GM12878 (cell line): Measurements from ENCODE around the gene KRTAP4-1. TPM values are rescaled to one million over a fixed set of nuclear protein-coding genes. Genes with fewer than 3 reads are reported as not detected.

ENCODE experiments used
- ATAC-seq: fragments of 200-7000 bp; cut with Tn5 transposase; 3 replicates; pipeline ENCODE4 v1.9.1; 2020; ENCODE audit warnings: mild to moderate bottlenecking, moderate library complexity
- BruUV-seq: library from RNA; stranded (reverse); fragments of 400-500 nt; replicated peaks from 2 replicates; lab custom pipeline; 2021; lab: Mats Ljungman, UMichigan
- CTCF ChIA-PET: fragments of 300-600 bp; sonication (Branson Sonifier 250); formaldehyde crosslinking; extraction: SDS; loops from one replicate; lab custom pipeline; 2021; ENCODE audit warnings: inconsistent platforms; lab: Yijun Ruan, JAX
- POLR2A ChIA-PET: fragments of 350-600 bp; formaldehyde crosslinking; extraction: SDS; loops from one replicate; lab custom pipeline; 2021; ENCODE audit warnings: inconsistent platforms; lab: Charles Lee
- RAD21 ChIA-PET: fragments of 300-600 bp; sonication (Branson Sonifier 250); formaldehyde crosslinking; loops from one replicate; lab custom pipeline; 2023; ENCODE audit warnings: antibody characterized with exemption; ENCODE audit not compliant: unreplicated experiment; lab: Charles Lee
- SMC1A ChIA-PET: fragments of 300-600 bp; sonication (Branson Sonifier 250); formaldehyde crosslinking; loops from one replicate; lab custom pipeline; 2023; ENCODE audit not compliant: unreplicated experiment, uncharacterized antibody; lab: Charles Lee
- DNase-seq: peaks from one replicate; pipeline ENCODE4 v3.0.0-alpha.2; 2011; ENCODE audit warnings: low read depth, low spot score
- FAIRE-seq: peaks from 3 replicates; lab custom pipeline; 2011; peaks lifted over from hg19 to GRCh38; lab: Jason Lieb, UNC
- H2AFZ ChIP-seq: 2 replicates; pipeline ENCODE4 v1.6.0; 2011; ENCODE audit warnings: low read depth, low read length, control low read depth; ENCODE audit not compliant: control insufficient read depth
- H3K27ac ChIP-seq: 2 replicates; pipeline ENCODE4 v1.5.1; 2011; ENCODE audit warnings: control low read depth; ENCODE audit not compliant: control insufficient read depth, insufficient read depth
- H3K27me3 ChIP-seq, 2 experiments: replicated peaks in 1 of 2; 2 replicates each; pipeline versions ENCODE4 v1.6.0 to v1.6.1; 2011; ENCODE audit warnings: low read length in 1 of 2; ENCODE audit not compliant: control insufficient read depth in 2 of 2, insufficient read depth in 2 of 2
- H3K36me3 ChIP-seq, 2 experiments: 2 replicates each; pipeline ENCODE4 v1.5.1; 2011; ENCODE audit warnings: low read length in 1 of 2; ENCODE audit not compliant: control insufficient read depth in 2 of 2, insufficient read depth in 2 of 2
- H3K4me1 ChIP-seq: 2 replicates; pipeline ENCODE4 v1.6.1; 2011; ENCODE audit warnings: mild to moderate bottlenecking, low read length, moderate library complexity, mixed read lengths; ENCODE audit not compliant: control insufficient read depth, insufficient read depth
- H3K4me2 ChIP-seq: 2 replicates; pipeline ENCODE4 v1.6.0; 2011; ENCODE audit warnings: control low read depth; ENCODE audit not compliant: control insufficient read depth, insufficient read depth
- H3K4me3 ChIP-seq: fragments of 200-600 bp; sonication (generic); 2 replicates; pipeline ENCODE4 v1.5.1; 2016
- H3K79me2 ChIP-seq: 2 replicates; pipeline ENCODE4 v1.6.0; 2011; ENCODE audit warnings: low read length; ENCODE audit not compliant: control insufficient read depth, insufficient read depth
- H3K9ac ChIP-seq: 2 replicates; pipeline ENCODE4 v1.8.0; 2011; ENCODE audit warnings: low read length, control low read depth, mixed read lengths; ENCODE audit not compliant: control insufficient read depth, insufficient read depth
- H3K9me3 ChIP-seq: replicated peaks from 3 replicates; pipeline ENCODE4 v1.5.1; 2011; ENCODE audit warnings: mild to moderate bottlenecking, low read length; ENCODE audit not compliant: control insufficient read depth, insufficient read depth
- H4K20me1 ChIP-seq: 2 replicates; pipeline ENCODE4 v1.6.0; 2011; ENCODE audit not compliant: control insufficient read depth, insufficient read depth
- BHLHE40 ChIP-seq, 2 experiments: fragments of 450-650 bp in 1 of 2; IDR thresholded peaks; 2 replicates each; pipeline ENCODE4 v1.6.1; 2011 to 2017; ENCODE audit warnings: low read depth in 2 of 2, borderline replicate concordance in 1 of 2, improper control_type of control experiment in 1 of 2, low read length in 1 of 2, mild to moderate bottlenecking in 1 of 2
- ETV6 ChIP-seq, 2 experiments: fragments of 450-650 bp in 1 of 2; IDR thresholded peaks in 1 of 2; conservative IDR thresholded peaks in 1 of 2; 2 replicates each; pipeline ENCODE4 v1.6.1; 2014; ENCODE audit warnings: antibody characterized with exemption in 1 of 2, borderline replicate concordance in 1 of 2, low read depth in 1 of 2, mild to moderate bottlenecking in 1 of 2, moderate library complexity in 1 of 2
- RAD21 ChIP-seq: IDR thresholded peaks from 2 replicates; pipeline ENCODE4 v1.6.1; 2011; ENCODE audit warnings: mild to moderate bottlenecking, low read depth, low read length, moderate library complexity; ENCODE audit not compliant: insufficient read depth
- RELA ChIP-seq: fragments of 450-650 bp; IDR thresholded peaks from 2 replicates; pipeline ENCODE4 v1.8.0; 2014; ENCODE audit warnings: borderline replicate concordance; ENCODE audit not compliant: partially characterized antibody
- RUNX3 ChIP-seq: IDR thresholded peaks from 2 replicates; pipeline ENCODE4 v1.6.1; 2012; ENCODE audit warnings: low read length, inconsistent platforms
- SREBF1 ChIP-seq: IDR thresholded peaks from 2 replicates; pipeline ENCODE4 v1.6.1; 2012; ENCODE audit warnings: mild to moderate bottlenecking, low read length
- STAT1 ChIP-seq: fragments of 450-650 bp; conservative IDR thresholded peaks from 2 replicates; pipeline ENCODE4 v1.6.1; 2014; ENCODE audit warnings: antibody characterized with exemption, mild to moderate bottlenecking
- in situ Hi-C: fragments of 300-500 bp; cut with MboI; formaldehyde crosslinking; loops from 9 replicates; pipeline ENCODE4 v1.14.3; 2018; ENCODE audit warnings: mixed read lengths
- intact Hi-C: fragments of 100-400 bp; cut with micrococcal nuclease; formaldehyde crosslinking; loops from one replicate; pipeline ENCODE4 v1.14.2; 2022; ENCODE audit not compliant: unreplicated experiment
- polyA plus RNA-seq, 11 experiments: library from polyadenylated mRNA; depleted of rRNA in 4 of 11; unstranded in 6 of 11; stranded (reverse) in 5 of 11; fragments of >200 nt; fragmentation: Nextera tagmentation in 4 of 11; fragmentation: Illumina TruSeq in 1 of 11; extraction: Ambion mirVana in 4 of 11; extraction: Trizol in 1 of 11; gene quantifications; 1 replicate in 1 of 11; 2 replicates in 10 of 11; pipeline versions ENCODE4 v1.2.1 to v1.2.3, GENCODE V29; 2011 to 2016; ENCODE audit warnings: inconsistent platforms in 2 of 11, missing spikeins in 2 of 11, low read depth in 1 of 11
- total RNA-seq, 4 experiments: library from RNA; depleted of rRNA in 3 of 4; stranded (reverse); fragments of >200 nt in 3 of 4; fragmentation: Illumina TruSeq in 1 of 4; extraction: Trizol in 1 of 4; gene quantifications; 2 replicates each; pipeline versions ENCODE4 v1.2.1 to v1.2.3, GENCODE V29; 2013 to 2021
- TF ChIP-seq, protein P1 (sequence below): IDR thresholded peaks from 2 replicates; pipeline ENCODE4 v1.6.1; 2011; ENCODE audit warnings: borderline replicate concordance, low read depth, mild to moderate bottlenecking, moderate library complexity, low read length; ENCODE audit not compliant: insufficient read depth, poor library complexity, severe bottlenecking
- TF ChIP-seq, protein P2 (sequence below): fragments of 450-650 bp; IDR thresholded peaks from 2 replicates; pipeline ENCODE4 v1.6.1; 2014; ENCODE audit warnings: mild to moderate bottlenecking
- TF ChIP-seq, protein P3 (sequence below): fragments of 450-650 bp; IDR thresholded peaks from 2 replicates; pipeline ENCODE4 v1.6.1; 2016; ENCODE audit warnings: mild to moderate bottlenecking, moderate library complexity, borderline replicate concordance
- TF ChIP-seq, protein P4 (sequence below): fragments of 450-650 bp; IDR thresholded peaks from 2 replicates; pipeline ENCODE4 v1.6.1; 2017; ENCODE audit warnings: mild to moderate bottlenecking, moderate library complexity

Gene KRTAP4-1
- total and polyA plus RNA-seq, 10 of the 15 experiments (the other 5 are each of a cell fraction or from before 2014, with no cell fraction given), result not detected

DNA sequence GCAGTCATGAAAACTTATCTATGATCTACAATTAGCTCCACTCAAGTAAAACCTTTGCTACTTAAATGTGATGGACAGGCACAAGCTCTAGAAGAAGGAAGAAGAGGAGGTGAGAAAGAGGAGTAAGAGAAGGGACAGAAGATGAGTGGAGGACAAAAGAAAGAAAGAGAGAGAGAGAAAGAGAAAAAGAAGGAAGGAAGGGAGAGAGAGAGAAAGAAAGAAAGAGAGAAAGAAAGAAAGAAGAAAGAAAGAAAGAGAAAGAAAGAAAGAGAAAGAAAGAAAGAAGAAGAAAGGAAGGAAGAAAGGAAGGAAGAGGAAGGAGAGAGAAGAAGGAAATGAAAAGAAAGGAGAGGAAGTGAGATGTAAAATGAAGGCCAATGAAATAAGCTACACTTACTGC lies 45.4 kb upstream of the KRTAP4-1 start:
- Histone ChIP-seq H4K20me1 (no peaks in the 10 kb centered on the region), H3K27me3 (peaks cover 0 to 3% of the 10 kb centered on the region in 2 experiments; a peak in 1 of 4 replicates), H3K9ac (no peak overlapping the region), H3K4me2 (no peak overlapping the region), H3K9me3 (no peaks in the 10 kb centered on the region), H3K36me3 (no peaks in the 10 kb centered on the region), H3K79me2 (no peaks in the 10 kb centered on the region), H3K4me1 (no peaks in the 10 kb centered on the region), H3K27ac (no peak overlapping the region), H2AFZ (no peak overlapping the region), H3K4me3 (no peak overlapping the region)
- CTCF ChIA-PET, result no interaction called here
- RAD21 ChIA-PET, result no interaction called here
- in situ Hi-C loops, result no loop called here
- TF ChIP-seq RUNX3 (no peak), STAT1 (no peak), ETV6 (conservative IDR thresholded peaks at IDR 0.05 in 1 of 2, IDR thresholded peaks at IDR 0.05 in 1 of 2; ENCODE audit: borderline replicate concordance in 1 of 2, low read depth in 1 of 2) (no peak), SREBF1 (no peak), RELA (no peak), RAD21 (no peak), BHLHE40 (IDR thresholded peaks at IDR 0.05; ENCODE audit: borderline replicate concordance in 1 of 2, low read depth in 2 of 2, low read length in 1 of 2) (no peak)
- TF ChIP-seq, protein P1, sequence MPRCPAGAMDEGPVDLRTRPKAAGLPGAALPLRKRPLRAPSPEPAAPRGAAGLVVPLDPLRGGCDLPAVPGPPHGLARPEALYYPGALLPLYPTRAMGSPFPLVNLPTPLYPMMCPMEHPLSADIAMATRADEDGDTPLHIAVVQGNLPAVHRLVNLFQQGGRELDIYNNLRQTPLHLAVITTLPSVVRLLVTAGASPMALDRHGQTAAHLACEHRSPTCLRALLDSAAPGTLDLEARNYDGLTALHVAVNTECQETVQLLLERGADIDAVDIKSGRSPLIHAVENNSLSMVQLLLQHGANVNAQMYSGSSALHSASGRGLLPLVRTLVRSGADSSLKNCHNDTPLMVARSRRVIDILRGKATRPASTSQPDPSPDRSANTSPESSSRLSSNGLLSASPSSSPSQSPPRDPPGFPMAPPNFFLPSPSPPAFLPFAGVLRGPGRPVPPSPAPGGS, result no peak
- TF ChIP-seq, protein P2, sequence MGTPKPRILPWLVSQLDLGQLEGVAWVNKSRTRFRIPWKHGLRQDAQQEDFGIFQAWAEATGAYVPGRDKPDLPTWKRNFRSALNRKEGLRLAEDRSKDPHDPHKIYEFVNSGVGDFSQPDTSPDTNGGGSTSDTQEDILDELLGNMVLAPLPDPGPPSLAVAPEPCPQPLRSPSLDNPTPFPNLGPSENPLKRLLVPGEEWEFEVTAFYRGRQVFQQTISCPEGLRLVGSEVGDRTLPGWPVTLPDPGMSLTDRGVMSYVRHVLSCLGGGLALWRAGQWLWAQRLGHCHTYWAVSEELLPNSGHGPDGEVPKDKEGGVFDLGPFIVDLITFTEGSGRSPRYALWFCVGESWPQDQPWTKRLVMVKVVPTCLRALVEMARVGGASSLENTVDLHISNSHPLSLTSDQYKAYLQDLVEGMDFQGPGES, result no peak
- TF ChIP-seq, protein P3, sequence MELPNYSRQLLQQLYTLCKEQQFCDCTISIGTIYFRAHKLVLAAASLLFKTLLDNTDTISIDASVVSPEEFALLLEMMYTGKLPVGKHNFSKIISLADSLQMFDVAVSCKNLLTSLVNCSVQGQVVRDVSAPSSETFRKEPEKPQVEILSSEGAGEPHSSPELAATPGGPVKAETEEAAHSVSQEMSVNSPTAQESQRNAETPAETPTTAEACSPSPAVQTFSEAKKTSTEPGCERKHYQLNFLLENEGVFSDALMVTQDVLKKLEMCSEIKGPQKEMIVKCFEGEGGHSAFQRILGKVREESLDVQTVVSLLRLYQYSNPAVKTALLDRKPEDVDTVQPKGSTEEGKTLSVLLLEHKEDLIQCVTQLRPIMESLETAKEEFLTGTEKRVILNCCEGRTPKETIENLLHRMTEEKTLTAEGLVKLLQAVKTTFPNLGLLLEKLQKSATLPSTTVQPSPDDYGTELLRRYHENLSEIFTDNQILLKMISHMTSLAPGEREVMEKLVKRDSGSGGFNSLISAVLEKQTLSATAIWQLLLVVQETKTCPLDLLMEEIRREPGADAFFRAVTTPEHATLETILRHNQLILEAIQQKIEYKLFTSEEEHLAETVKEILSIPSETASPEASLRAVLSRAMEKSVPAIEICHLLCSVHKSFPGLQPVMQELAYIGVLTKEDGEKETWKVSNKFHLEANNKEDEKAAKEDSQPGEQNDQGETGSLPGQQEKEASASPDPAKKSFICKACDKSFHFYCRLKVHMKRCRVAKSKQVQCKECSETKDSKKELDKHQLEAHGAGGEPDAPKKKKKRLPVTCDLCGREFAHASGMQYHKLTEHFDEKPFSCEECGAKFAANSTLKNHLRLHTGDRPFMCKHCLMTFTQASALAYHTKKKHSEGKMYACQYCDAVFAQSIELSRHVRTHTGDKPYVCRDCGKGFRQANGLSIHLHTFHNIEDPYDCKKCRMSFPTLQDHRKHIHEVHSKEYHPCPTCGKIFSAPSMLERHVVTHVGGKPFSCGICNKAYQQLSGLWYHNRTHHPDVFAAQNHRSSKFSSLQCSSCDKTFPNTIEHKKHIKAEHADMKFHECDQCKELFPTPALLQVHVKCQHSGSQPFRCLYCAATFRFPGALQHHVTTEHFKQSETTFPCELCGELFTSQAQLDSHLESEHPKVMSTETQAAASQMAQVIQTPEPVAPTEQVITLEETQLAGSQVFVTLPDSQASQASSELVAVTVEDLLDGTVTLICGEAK, result no peak
- TF ChIP-seq, protein P4, sequence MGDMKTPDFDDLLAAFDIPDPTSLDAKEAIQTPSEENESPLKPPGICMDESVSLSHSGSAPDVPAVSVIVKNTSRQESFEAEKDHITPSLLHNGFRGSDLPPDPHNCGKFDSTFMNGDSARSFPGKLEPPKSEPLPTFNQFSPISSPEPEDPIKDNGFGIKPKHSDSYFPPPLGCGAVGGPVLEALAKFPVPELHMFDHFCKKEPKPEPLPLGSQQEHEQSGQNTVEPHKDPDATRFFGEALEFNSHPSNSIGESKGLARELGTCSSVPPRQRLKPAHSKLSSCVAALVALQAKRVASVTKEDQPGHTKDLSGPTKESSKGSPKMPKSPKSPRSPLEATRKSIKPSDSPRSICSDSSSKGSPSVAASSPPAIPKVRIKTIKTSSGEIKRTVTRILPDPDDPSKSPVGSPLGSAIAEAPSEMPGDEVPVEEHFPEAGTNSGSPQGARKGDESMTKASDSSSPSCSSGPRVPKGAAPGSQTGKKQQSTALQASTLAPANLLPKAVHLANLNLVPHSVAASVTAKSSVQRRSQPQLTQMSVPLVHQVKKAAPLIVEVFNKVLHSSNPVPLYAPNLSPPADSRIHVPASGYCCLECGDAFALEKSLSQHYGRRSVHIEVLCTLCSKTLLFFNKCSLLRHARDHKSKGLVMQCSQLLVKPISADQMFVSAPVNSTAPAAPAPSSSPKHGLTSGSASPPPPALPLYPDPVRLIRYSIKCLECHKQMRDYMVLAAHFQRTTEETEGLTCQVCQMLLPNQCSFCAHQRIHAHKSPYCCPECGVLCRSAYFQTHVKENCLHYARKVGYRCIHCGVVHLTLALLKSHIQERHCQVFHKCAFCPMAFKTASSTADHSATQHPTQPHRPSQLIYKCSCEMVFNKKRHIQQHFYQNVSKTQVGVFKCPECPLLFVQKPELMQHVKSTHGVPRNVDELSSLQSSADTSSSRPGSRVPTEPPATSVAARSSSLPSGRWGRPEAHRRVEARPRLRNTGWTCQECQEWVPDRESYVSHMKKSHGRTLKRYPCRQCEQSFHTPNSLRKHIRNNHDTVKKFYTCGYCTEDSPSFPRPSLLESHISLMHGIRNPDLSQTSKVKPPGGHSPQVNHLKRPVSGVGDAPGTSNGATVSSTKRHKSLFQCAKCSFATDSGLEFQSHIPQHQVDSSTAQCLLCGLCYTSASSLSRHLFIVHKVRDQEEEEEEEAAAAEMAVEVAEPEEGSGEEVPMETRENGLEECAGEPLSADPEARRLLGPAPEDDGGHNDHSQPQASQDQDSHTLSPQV, result no peak
- no peak for DNase-seq
- no peak for ATAC-seq
- intact Hi-C loops, result no loop called here
- SMC1A ChIA-PET, result interaction anchor here (0.9 kb wide), 1 partner anchor 40 kb away, joined by 3 read pairs; the partner anchor contains the start of gene KRTAP9-1
- POLR2A ChIA-PET, result no interaction called here
- BruUV-seq, result no TSS peak
- FAIRE-seq, result no peak
